HG03025 (cell line): Measurements from ENCODE around the gene YWHAE.

Source experiments
- ATAC-seq: cut with Tn5 transposase; IDR thresholded peaks from one replicate; pipeline ENCODE4 v1.9.1; 2021; ENCODE audit warnings: mild to moderate bottlenecking, moderate library complexity; ENCODE audit not compliant: unreplicated experiment, low FRiP score

YWHAE gene

GRCh38 chr17:1298606-1299005, 101.4 kb downstream of the YWHAE start:
- ATAC-seq = no peak
